Esophagus (tissue), 2 donors: Measurements from ENCODE around the gene VWA1. TPM values are rescaled to one million over a fixed set of nuclear protein-coding genes. Genes with fewer than 3 reads are reported as not detected.
"Not testable (repeated sequence)": the region's sequence is repeated elsewhere in the genome, so short reads cannot be mapped to it uniquely, and the experiment has no call there.

Experiments
- H3K27ac ChIP-seq, 2 donors: one replicate each; pipeline ENCODE4 v1.5.1; 2013; ENCODE audit warnings: low read depth in 2 of 2, mild to moderate bottlenecking in 2 of 2, inconsistent platforms in 1 of 2, low read length in 1 of 2, moderate library complexity in 1 of 2
- H3K27me3 ChIP-seq, 2 donors: one replicate each; pipeline ENCODE4 v1.6.1; 2013; ENCODE audit warnings: low read length in 2 of 2, control low read depth in 1 of 2, mild to moderate bottlenecking in 1 of 2; ENCODE audit not compliant: insufficient read depth in 2 of 2, control insufficient read depth in 1 of 2
- H3K36me3 ChIP-seq, 2 donors: one replicate each; pipeline ENCODE4 v1.6.1; 2013; ENCODE audit warnings: low read length in 1 of 2; ENCODE audit not compliant: control insufficient read depth in 2 of 2, insufficient read depth in 2 of 2
- H3K4me1 ChIP-seq, 2 donors: one replicate each; pipeline ENCODE4 v1.6.1; 2013; ENCODE audit warnings: low read length in 1 of 2; ENCODE audit not compliant: control insufficient read depth in 2 of 2, insufficient read depth in 2 of 2
- H3K4me3 ChIP-seq, 2 donors: one replicate each; pipeline ENCODE4 v1.5.1; 2013; ENCODE audit warnings: low read length in 2 of 2, mild to moderate bottlenecking in 2 of 2, low read depth in 1 of 2, moderate library complexity in 1 of 2
- H3K9me3 ChIP-seq, 2 donors: one replicate each; pipeline ENCODE4 v1.6.1; 2013; ENCODE audit warnings: mild to moderate bottlenecking in 2 of 2, low read depth in 1 of 2, low read length in 1 of 2, moderate library complexity in 1 of 2; ENCODE audit not compliant: control insufficient read depth in 2 of 2, insufficient read depth in 1 of 2
- WGBS, 2 donors: extraction: QIAGEN DNeasy Blood & Tissue Kit; methylation state at CpG; one replicate each; pipeline ENCODE4 v1.1.7; 2013; 5-methylcytosine and 5-hydroxymethylcytosine counted together
- polyA plus RNA-seq, 2 donors: library from polyadenylated mRNA; stranded (reverse); fragments of 200-250 nt; gene quantifications; one replicate each; pipeline ENCODE4 v1.2.3, GENCODE V29; 2013
- donor health status: healthy with polysubstance abuse.
- donor health status: Bipolar disorder and iron deficiency.

The VWA1 gene
- polyA plus RNA-seq, 2 donors, result 21.0 to 21.4 TPM

GRCh38 chr1:1402901-1403392, 32.5 kb upstream of the VWA1 start:
- not testable (repeated sequence) for H3K27ac ChIP-seq, H3K4me3 ChIP-seq, H3K9me3 ChIP-seq, H3K27me3 ChIP-seq
- Histone ChIP-seq H3K36me3 (peaks cover 11 to 30% of the 10 kb centered on the region in 2 donors), H3K4me1 (peaks cover 4 to 26% of the 10 kb centered on the region in 2 donors)
- WGBS, 2 donors, result 83 to 86% methylated on average over 9 of the region's 9 CpGs

- Histone ChIP-seq H3K4me3 (no peak overlapping the region), H3K36me3 (peaks cover 11 to 30% of the 10 kb centered on the region in 2 donors), H3K9me3 (no peaks in the 10 kb centered on the region), H3K27me3 (no peaks in the 10 kb centered on the region), H3K4me1 (peaks cover 6 to 25% of the 10 kb centered on the region in 2 donors), H3K27ac (no peak overlapping the region)
- WGBS, 2 donors, result 81% methylated on average over 7 of the region's 7 CpGs
Observed at GRCh38 chr1:1403653-1404052, 31.8 kb upstream of the VWA1 start.

GRCh38 chr1:1406101-1406820, 29.2 kb upstream of the VWA1 start:
- Histone ChIP-seq H3K27ac (peak overlapping the region; percentile 0 to 81), H3K4me3 (peak overlapping the region; percentile 95 to 96), H3K27me3 (no peaks in the 10 kb centered on the region), H3K4me1 (peaks cover 6 to 12% of the 10 kb centered on the region in 2 donors), H3K36me3 (peaks cover 6 to 20% of the 10 kb centered on the region in 2 donors), H3K9me3 (no peaks in the 10 kb centered on the region)
- WGBS, 2 donors, result 36 to 39% methylated on average over 43 of the region's 43 CpGs

GRCh38 chr1:1406821-1407635, 28.5 kb upstream of the VWA1 start, which contains the start of gene MRPL20:
Gene MRPL20 (minus strand): TSS chr1:1407293. CDS start chr1:1407217, 76 bp downstream.
- no peaks in the 10 kb centered on the region for H3K9me3 ChIP-seq
- H3K4me1 ChIP-seq, result peaks cover 6 to 11% of the 10 kb centered on the region in 2 donors
- 0 to 1% methylated on average over 97 to 98 of the region's 98 CpGs for WGBS, 2 donors
- H3K4me3 ChIP-seq, result peak within 1 kb of the TSS; percentile 95 to 96
- H3K27ac ChIP-seq, result peak within 1 kb of the TSS; percentile 90 to 92
- H3K36me3 ChIP-seq, result peaks cover 3 to 16% of the 10 kb centered on the region in 2 donors
- H3K27me3 ChIP-seq, result no peaks in the 10 kb centered on the region

GRCh38 chr1:1407636-1408318, 27.7 kb upstream of the VWA1 start:
- Histone ChIP-seq H3K27ac (peak overlapping the region; percentile 90 to 92), H3K4me1 (peaks cover 6 to 9% of the 10 kb centered on the region in 2 donors), H3K4me3 (peak overlapping the region; percentile 95 to 96), H3K27me3 (no peaks in the 10 kb centered on the region), H3K36me3 (peaks cover 3 to 13% of the 10 kb centered on the region in 2 donors), H3K9me3 (no peaks in the 10 kb centered on the region)
- WGBS, 2 donors, result 10% methylated on average over 41 of the region's 41 CpGs

GRCh38 chr1:1410238-1410637, 25.3 kb upstream of the VWA1 start:
- not testable (repeated sequence) for H3K4me1 ChIP-seq, H3K36me3 ChIP-seq, H3K27ac ChIP-seq, H3K9me3 ChIP-seq, H3K4me3 ChIP-seq, H3K27me3 ChIP-seq
- WGBS, 2 donors, result 63 to 72% methylated on average over 8 of the region's 8 CpGs

GRCh38 chr1:1411626-1412025, 23.9 kb upstream of the VWA1 start:
- Histone ChIP-seq H3K36me3 (no peaks in the 10 kb centered on the region), H3K9me3 (no peaks in the 10 kb centered on the region), H3K4me3 (no peak overlapping the region), H3K4me1 (peaks cover 2 to 4% of the 10 kb centered on the region in 2 donors), H3K27ac (no peak overlapping the region), H3K27me3 (no peaks in the 10 kb centered on the region)
- WGBS, 2 donors, result 94 to 97% methylated on average over 13 of the region's 13 CpGs

GRCh38 chr1:1412311-1412902, 23.1 kb upstream of the VWA1 start:
- 91 to 93% methylated on average over 11 of the region's 11 CpGs for WGBS, 2 donors
- not testable (repeated sequence) for H3K36me3 ChIP-seq, H3K9me3 ChIP-seq, H3K4me3 ChIP-seq, H3K27me3 ChIP-seq, H3K27ac ChIP-seq, H3K4me1 ChIP-seq

- no peak overlapping the region for H3K27ac ChIP-seq
- H3K36me3 ChIP-seq, result no peaks in the 10 kb centered on the region
- H3K9me3 ChIP-seq, result no peaks in the 10 kb centered on the region
- H3K4me3 ChIP-seq, result no peak overlapping the region
- H3K4me1 ChIP-seq, result peaks cover 5 to 14% of the 10 kb centered on the region in 2 donors
- WGBS, 2 donors, result 84 to 88% methylated on average over 13 of the region's 13 CpGs
- H3K27me3 ChIP-seq, result no peaks in the 10 kb centered on the region
Observed at GRCh38 chr1:1415751-1416150, 19.7 kb upstream of the VWA1 start.
